HCT116 (cell line): ENCODE measurements around the gene AGFG2. TPM values are rescaled to one million over a fixed set of nuclear protein-coding genes. Genes with fewer than 3 reads are reported as not detected.
A peak's percentile ranks its signal among the peaks of the same experiment; 100 is the strongest.

Experiments used
- ATAC-seq: fragments of 200-7000 bp; cut with Tn5 transposase; 2 replicates; pipeline ENCODE4 v1.9.1; 2020; ENCODE audit warnings: mild to moderate bottlenecking, moderate library complexity
- BruUV-seq: library from RNA; stranded (reverse); fragments of 400-500 nt; replicated peaks from 2 replicates; lab custom pipeline; 2021; lab: Mats Ljungman, UMichigan
- CTCF ChIA-PET: fragments of 300-600 bp; sonication (Branson Sonifier 250); formaldehyde crosslinking; loops from one replicate; lab custom pipeline; 2021; ENCODE audit warnings: antibody characterized with exemption; lab: Charles Lee
- POLR2A ChIA-PET: fragments of 300-600, 350-600 bp; sonication (Branson Sonifier 250); formaldehyde crosslinking; loops from one replicate; lab custom pipeline; 2021; ENCODE audit warnings: antibody characterized with exemption; lab: Charles Lee
- RAD21 ChIA-PET, 2 experiments: fragments of 300-600 bp; sonication (Branson Sonifier 250); formaldehyde crosslinking; loops; one replicate each; lab custom pipeline; 2023; ENCODE audit warnings: low total read pairs in 2 of 2; ENCODE audit not compliant: uncharacterized antibody in 2 of 2, unreplicated experiment in 2 of 2, low non-redundant PET in 1 of 2; lab: Charles Lee
- DNase-seq: peaks from one replicate; pipeline ENCODE4 v3.0.0-alpha.2; 2010; ENCODE audit warnings: low read depth, low spot score
- H2AFZ ChIP-seq: fragments of 200-600 bp; shearing (Covaris generic), sonication (generic); 2 replicates; pipeline ENCODE4 v1.6.1; 2017; ENCODE audit warnings: low read depth, mixed run types, mixed read lengths, antibody characterized with exemption, low read length; ENCODE audit not compliant: poor library complexity, severe bottlenecking
- H3K27ac ChIP-seq: 2 replicates; pipeline ENCODE4 v1.5.1; 2012; ENCODE audit warnings: low read depth, low read length
- H3K27me3 ChIP-seq: fragments of 200-600 bp; sonication (generic); 2 replicates; pipeline ENCODE4 v1.6.1; 2016; ENCODE audit warnings: mixed run types, low read length, mixed read lengths; ENCODE audit not compliant: insufficient read depth
- H3K36me3 ChIP-seq, 2 experiments: fragments of 200-500 bp in 1 of 2; fragments of 200-600 bp in 1 of 2; sonication (Bioruptor generic) in 1 of 2; sonication (generic) in 1 of 2; 2 replicates each; pipeline versions ENCODE4 v1.5.1 to v1.6.1; 2014 to 2016; ENCODE audit warnings: low read length in 2 of 2, inconsistent platforms in 1 of 2, mixed read lengths in 1 of 2, mixed run types in 1 of 2; ENCODE audit not compliant: insufficient read depth in 2 of 2, control insufficient read depth in 1 of 2
- H3K4me1 ChIP-seq, 2 experiments: fragments of 200-600 bp in 1 of 2; sonication (generic) in 1 of 2; 2 replicates each; pipeline versions ENCODE4 v1.5.1 to v1.6.1; 2012 to 2017; ENCODE audit warnings: low read length in 2 of 2, inconsistent platforms in 1 of 2, mild to moderate bottlenecking in 1 of 2, mixed read lengths in 1 of 2, mixed run types in 1 of 2, moderate library complexity in 1 of 2; ENCODE audit not compliant: insufficient read depth in 2 of 2, control insufficient read depth in 1 of 2
- H3K4me2 ChIP-seq: fragments of 200-600 bp; sonication (generic); 2 replicates; pipeline ENCODE4 v1.6.1; 2017; ENCODE audit warnings: mixed run types, low read length, mixed read lengths
- H3K4me3 ChIP-seq, 2 experiments: fragments of 200-600 bp in 1 of 2; sonication (generic) in 1 of 2; replicated peaks in 1 of 2; 2 replicates each; pipeline ENCODE4 v1.5.1; 2011 to 2016; ENCODE audit warnings: low read length in 2 of 2, control low read depth in 1 of 2, low read depth in 1 of 2, mild to moderate bottlenecking in 1 of 2, mixed read lengths in 1 of 2, mixed run types in 1 of 2
- H3K79me2 ChIP-seq: fragments of 200-600 bp; sonication (generic); 2 replicates; pipeline ENCODE4 v1.6.1; 2017; ENCODE audit warnings: mild to moderate bottlenecking, mixed run types, low read length, moderate library complexity, mixed read lengths; ENCODE audit not compliant: insufficient read depth
- H3K9ac ChIP-seq: fragments of 200-600 bp; sonication (generic); 2 replicates; pipeline ENCODE4 v1.6.1; 2016; ENCODE audit warnings: low read length, mixed read lengths
- H3K9me2 ChIP-seq: fragments of 200-600 bp; sonication (generic), shearing (Covaris generic); 2 replicates; pipeline ENCODE4 v1.6.1; 2017; ENCODE audit warnings: mixed run types, mild to moderate bottlenecking, moderate library complexity; ENCODE audit not compliant: insufficient read depth
- H3K9me3 ChIP-seq, 2 experiments: fragments of 200-500 bp in 1 of 2; fragments of 200-600 bp in 1 of 2; sonication (Bioruptor generic) in 1 of 2; sonication (generic) in 1 of 2; 2 replicates each; pipeline ENCODE4 v1.6.1; 2014 to 2017; ENCODE audit warnings: low read length in 2 of 2, mixed read lengths in 2 of 2, inconsistent platforms in 1 of 2, low read depth in 1 of 2, mild to moderate bottlenecking in 1 of 2, mixed run types in 1 of 2, moderate library complexity in 1 of 2; ENCODE audit not compliant: control insufficient read depth in 1 of 2, insufficient read depth in 1 of 2
- H4K20me1 ChIP-seq: fragments of 200-600 bp; sonication (generic), shearing (Covaris generic); 2 replicates; pipeline ENCODE4 v1.6.1; 2017; ENCODE audit warnings: mixed run types, mild to moderate bottlenecking, moderate library complexity; ENCODE audit not compliant: insufficient read depth
- CEBPB ChIP-seq: IDR thresholded peaks from 2 replicates; pipeline ENCODE4 v1.6.1; 2012; ENCODE audit warnings: low read depth
- EZH2 ChIP-seq: fragments of 200-600 bp; sonication (generic); IDR thresholded peaks from 2 replicates; pipeline ENCODE4 v1.6.1; 2017; ENCODE audit warnings: antibody characterized with exemption, mixed run types
- POLR2AphosphoS5 ChIP-seq: IDR thresholded peaks from 2 replicates; pipeline ENCODE4 v1.6.1; 2011; ENCODE audit warnings: mild to moderate bottlenecking, low read depth, low read length, moderate library complexity
- TCF7L2 ChIP-seq: IDR thresholded peaks from 2 replicates; pipeline ENCODE4 v1.7.0; 2011; ENCODE audit warnings: borderline replicate concordance, inconsistent platforms; ENCODE audit not compliant: insufficient read depth, insufficient read length; ENCODE audit errors: extremely low read depth
- YY1 ChIP-seq: IDR thresholded peaks from 2 replicates; pipeline ENCODE4 v1.6.1; 2011; ENCODE audit warnings: low read length, low read depth, moderate library complexity, mild to moderate bottlenecking; ENCODE audit not compliant: insufficient replicate concordance; ENCODE audit errors: extremely low read depth
- ZNF274 ChIP-seq: fragments of 200-500 bp; sonication (Bioruptor generic); IDR thresholded peaks from 2 replicates; pipeline ENCODE4 v1.6.1; 2014; ENCODE audit warnings: mild to moderate bottlenecking, low read depth, low read length, inconsistent platforms
- intact Hi-C: fragments of 100-400 bp; cut with micrococcal nuclease; formaldehyde crosslinking; loops from 2 replicates; pipeline ENCODE4 v1.10.0; 2022
- total RNA-seq: library from RNA; stranded (reverse); gene quantifications from one replicate; pipeline ENCODE4 v1.2.1, GENCODE V29; 2021; ENCODE audit not compliant: unreplicated experiment
- TF ChIP-seq, protein P1 (sequence below): IDR thresholded peaks from 2 replicates; pipeline ENCODE4 v1.6.1; 2012

The AGFG2 gene
- total RNA-seq, 1 experiment from 2014 or later = 14.0 TPM

DNA sequence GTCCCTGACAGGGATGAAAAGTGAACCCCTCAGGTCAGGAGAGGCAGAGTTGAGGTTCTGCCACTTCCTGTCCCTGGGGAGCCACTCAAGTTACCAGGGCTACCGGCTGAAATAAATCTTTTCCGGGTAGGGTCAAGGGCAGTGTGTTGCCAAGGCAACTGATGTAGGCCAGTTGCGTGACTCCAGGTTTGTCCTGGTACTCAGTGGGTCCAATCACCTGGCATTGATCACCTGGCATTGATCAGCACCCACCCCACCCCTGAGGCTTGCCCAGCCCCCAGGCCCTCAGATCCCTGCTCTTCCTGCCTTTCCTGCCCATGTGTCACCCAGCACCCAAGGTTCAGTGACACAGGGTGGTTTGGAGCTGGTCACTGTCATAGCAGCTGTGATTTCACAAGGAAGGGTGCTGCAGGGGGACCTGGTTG is 28.8 kb downstream of the AGFG2 start:
- H2AFZ ChIP-seq = no peak overlapping the region
- no peaks in the 10 kb centered on the region for H3K27me3 ChIP-seq
- TF ChIP-seq YY1 = no peak
- TF ChIP-seq CEBPB = no peak
- TF ChIP-seq, protein P1, sequence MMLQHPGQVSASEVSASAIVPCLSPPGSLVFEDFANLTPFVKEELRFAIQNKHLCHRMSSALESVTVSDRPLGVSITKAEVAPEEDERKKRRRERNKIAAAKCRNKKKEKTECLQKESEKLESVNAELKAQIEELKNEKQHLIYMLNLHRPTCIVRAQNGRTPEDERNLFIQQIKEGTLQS = no peak
- TF ChIP-seq EZH2 = no peak
- TF ChIP-seq ZNF274 = no peak
- no peaks in the 10 kb centered on the region for H3K36me3 ChIP-seq
- DNase-seq (no peak), ATAC-seq (no peak)
- POLR2A ChIA-PET = interaction anchor here (1.2 kb wide), 1 partner anchor 18 kb away, joined by 6 read pairs; the partner anchor contains the start of genes FBXO24 and LRCH4
- no peaks in the 10 kb centered on the region for H3K9me2 ChIP-seq
- no peak overlapping the region for H3K4me3 ChIP-seq
- no peaks in the 10 kb centered on the region for H4K20me1 ChIP-seq
- RAD21 ChIA-PET = no interaction called here
- no peak overlapping the region for H3K27ac ChIP-seq
- H3K4me1 ChIP-seq = peaks cover 17 to 50% of the 10 kb centered on the region in 2 experiments
- CTCF ChIA-PET = no interaction called here
- H3K79me2 ChIP-seq = no peaks in the 10 kb centered on the region
- no peak overlapping the region for H3K9ac ChIP-seq
- no TSS peak for BruUV-seq
- H3K9me3 ChIP-seq = no peaks in the 10 kb centered on the region
- H3K4me2 ChIP-seq = no peak overlapping the region
- intact Hi-C loops = no loop called here

DNA sequence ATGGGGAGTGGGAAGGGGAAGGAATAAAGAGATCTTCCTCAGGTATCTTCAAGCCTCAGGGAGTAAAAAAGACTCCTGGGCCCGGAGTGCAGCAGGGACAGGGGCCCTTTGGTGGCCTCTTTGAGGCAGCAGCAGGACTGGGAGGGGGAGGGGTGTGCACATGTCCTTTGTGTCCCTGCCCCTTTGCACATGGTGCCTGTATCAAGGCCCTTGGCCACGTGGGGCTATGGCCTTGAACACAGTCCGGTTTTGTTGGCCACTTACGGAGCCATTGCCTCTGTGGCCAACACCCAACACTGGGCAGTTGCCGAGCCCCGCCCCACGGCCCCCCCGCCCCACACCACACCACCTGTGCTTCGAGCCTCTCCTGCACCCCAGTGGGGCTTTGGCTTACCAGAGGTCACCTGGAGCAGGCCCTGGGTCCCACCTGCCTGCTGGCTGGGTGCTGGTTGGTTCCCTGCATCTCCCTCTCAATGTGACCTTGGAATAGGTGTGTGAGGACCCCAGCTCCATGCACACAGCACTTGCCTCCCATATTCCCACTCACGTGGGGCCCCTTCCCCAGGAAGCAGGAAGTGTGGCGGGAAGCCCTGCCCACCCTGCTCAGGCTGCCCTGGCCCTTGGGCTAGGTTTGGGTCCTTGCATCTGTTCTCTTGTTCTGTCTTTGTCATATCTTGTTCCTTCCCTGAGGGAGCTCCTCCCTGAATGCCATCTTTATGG is 29.3 kb downstream of the AGFG2 start:
- H2AFZ ChIP-seq = no peak overlapping the region
- DNase-seq (no peak), ATAC-seq (no peak)
- H4K20me1 ChIP-seq = no peaks in the 10 kb centered on the region
- no peak overlapping the region for H3K4me3 ChIP-seq
- no peaks in the 10 kb centered on the region for H3K36me3 ChIP-seq
- ChIA-PET CTCF (no interaction called here), POLR2A (interaction anchor here (1.4 kb wide), 1 partner anchor 18 kb away, joined by 4 read pairs; the partner anchor contains the start of genes FBXO24 and LRCH4), RAD21 (no interaction called here)
- no peaks in the 10 kb centered on the region for H3K79me2 ChIP-seq
- 0 out of 2 replicates have a peak, but pooled peaks have one; percentile 16 for TF ChIP-seq POLR2AphosphoS5
- no peak for TF ChIP-seq TCF7L2
- no TSS peak for BruUV-seq
- no peaks in the 10 kb centered on the region for H3K9me3 ChIP-seq
- intact Hi-C loops = no loop called here
- H3K4me2 ChIP-seq = no peak overlapping the region
- H3K27ac ChIP-seq = no peak overlapping the region
- H3K27me3 ChIP-seq = no peaks in the 10 kb centered on the region
- no peaks in the 10 kb centered on the region for H3K9me2 ChIP-seq
- H3K4me1 ChIP-seq = peaks cover 17 to 52% of the 10 kb centered on the region in 2 experiments
- no peak overlapping the region for H3K9ac ChIP-seq
